ENCODE measurements around the gene PHEX.

PHEX gene

DNA sequence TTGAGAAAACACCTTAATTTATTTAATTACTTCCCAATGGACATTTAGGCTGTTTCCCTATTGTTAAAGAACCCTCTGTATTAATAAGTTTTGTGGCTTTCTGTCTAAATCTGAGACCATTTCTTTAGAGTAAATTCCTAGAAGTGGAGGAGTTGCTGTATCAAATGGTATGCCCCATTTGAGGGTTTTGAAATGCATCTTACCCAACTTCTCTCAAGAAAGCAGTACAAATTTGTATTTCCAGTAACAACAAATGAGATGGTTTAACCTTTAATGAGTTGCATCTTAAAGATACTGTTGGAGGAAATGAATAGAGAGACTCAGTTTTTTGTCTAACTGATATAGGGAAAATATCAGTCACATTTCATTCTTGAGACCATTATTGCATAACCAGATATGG lies 170.1 kb downstream of the PHEX start:
- peak in 1 of 2 donors; percentile 1 for DNase-seq (ENCODE audit: low read depth in 2 of 2)
- TF ChIP-seq, protein P1, sequence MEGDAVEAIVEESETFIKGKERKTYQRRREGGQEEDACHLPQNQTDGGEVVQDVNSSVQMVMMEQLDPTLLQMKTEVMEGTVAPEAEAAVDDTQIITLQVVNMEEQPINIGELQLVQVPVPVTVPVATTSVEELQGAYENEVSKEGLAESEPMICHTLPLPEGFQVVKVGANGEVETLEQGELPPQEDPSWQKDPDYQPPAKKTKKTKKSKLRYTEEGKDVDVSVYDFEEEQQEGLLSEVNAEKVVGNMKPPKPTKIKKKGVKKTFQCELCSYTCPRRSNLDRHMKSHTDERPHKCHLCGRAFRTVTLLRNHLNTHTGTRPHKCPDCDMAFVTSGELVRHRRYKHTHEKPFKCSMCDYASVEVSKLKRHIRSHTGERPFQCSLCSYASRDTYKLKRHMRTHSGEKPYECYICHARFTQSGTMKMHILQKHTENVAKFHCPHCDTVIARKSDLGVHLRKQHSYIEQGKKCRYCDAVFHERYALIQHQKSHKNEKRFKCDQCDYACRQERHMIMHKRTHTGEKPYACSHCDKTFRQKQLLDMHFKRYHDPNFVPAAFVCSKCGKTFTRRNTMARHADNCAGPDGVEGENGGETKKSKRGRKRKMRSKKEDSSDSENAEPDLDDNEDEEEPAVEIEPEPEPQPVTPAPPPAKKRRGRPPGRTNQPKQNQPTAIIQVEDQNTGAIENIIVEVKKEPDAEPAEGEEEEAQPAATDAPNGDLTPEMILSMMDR (IDR thresholded peaks at IDR 0.05; ENCODE audit: low read depth, low read length), result no peak
- no peak overlapping the region for H3K4me3 ChIP-seq (replicated peaks in 1 of 2; ENCODE audit: low read depth in 2 of 2, low read length in 2 of 2)

DNA sequence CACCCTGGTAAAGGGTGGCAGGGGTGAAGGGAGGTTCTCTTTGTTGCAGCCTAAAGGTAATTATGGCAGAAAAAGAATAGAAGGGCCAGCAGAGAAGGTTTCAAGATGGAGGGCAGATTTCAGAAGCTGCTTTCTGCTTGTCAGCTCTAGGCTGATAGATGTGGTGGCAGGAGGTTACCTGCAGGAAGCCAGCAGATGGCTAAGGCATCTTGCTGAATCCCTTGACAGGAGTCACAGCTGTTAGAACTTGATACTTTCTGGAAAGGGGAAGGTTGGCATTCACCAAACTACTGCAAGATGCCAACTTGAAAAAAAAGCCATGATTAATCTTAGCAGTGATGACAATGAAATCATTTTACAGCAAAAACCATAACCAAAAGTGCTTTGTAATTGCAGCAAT lies 171.1 kb downstream of the PHEX start:
- no peak overlapping the region for H3K4me3 ChIP-seq (replicated peaks in 1 of 2; ENCODE audit: low read depth in 2 of 2, low read length in 2 of 2)
- TF ChIP-seq, protein P1 (IDR thresholded peaks at IDR 0.05; ENCODE audit: low read depth, low read length), result no peak
- DNase-seq (ENCODE audit: low read depth in 2 of 2), result no peak

- TF ChIP-seq, protein P1 (IDR thresholded peaks at IDR 0.05; ENCODE audit: low read depth, low read length), result no peak
- no peak overlapping the region for H3K4me3 ChIP-seq (replicated peaks in 1 of 2; ENCODE audit: low read depth in 2 of 2, low read length in 2 of 2)
- DNase-seq (ENCODE audit: low read depth in 2 of 2), result no peak
Observed at GRCh38 chrX:22206781-22207180, 174.7 kb downstream of the PHEX start.

DNA sequence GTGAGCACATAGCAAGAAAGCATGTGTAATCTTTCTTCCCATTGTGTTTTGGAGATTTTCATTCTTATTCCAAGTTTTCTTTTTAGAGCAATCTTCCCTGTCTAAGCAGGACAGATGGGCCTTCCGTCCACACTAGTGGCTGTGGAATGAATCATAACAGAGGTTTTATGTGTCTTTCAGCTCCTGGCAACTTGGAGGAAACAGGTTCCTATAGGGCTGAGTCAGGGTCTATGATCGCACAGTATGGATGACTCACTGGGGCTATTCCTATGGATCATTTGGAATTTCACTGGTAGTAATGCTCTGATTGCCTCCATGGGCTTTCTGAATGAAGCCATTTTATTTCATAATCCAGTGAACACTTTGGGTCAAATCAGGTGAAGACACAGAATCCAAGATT lies 188.8 kb downstream of the PHEX start:
- TF ChIP-seq, protein P1 (IDR thresholded peaks at IDR 0.05; ENCODE audit: low read depth, low read length), result no peak
- no peak overlapping the region for H3K4me3 ChIP-seq (replicated peaks in 1 of 2; ENCODE audit: low read depth in 2 of 2, low read length in 2 of 2)
- peak; percentile 2 to 79 for DNase-seq (ENCODE audit: low read depth in 2 of 2)

- no peak overlapping the region for H3K4me3 ChIP-seq (replicated peaks in 1 of 2; ENCODE audit: low read depth in 2 of 2, low read length in 2 of 2)
- TF ChIP-seq, protein P1 (IDR thresholded peaks at IDR 0.05; ENCODE audit: low read depth, low read length), result no peak
- DNase-seq (ENCODE audit: low read depth in 2 of 2), result no peak
Observed at GRCh38 chrX:22234380-22234779, 202.3 kb downstream of the PHEX start.

DNA sequence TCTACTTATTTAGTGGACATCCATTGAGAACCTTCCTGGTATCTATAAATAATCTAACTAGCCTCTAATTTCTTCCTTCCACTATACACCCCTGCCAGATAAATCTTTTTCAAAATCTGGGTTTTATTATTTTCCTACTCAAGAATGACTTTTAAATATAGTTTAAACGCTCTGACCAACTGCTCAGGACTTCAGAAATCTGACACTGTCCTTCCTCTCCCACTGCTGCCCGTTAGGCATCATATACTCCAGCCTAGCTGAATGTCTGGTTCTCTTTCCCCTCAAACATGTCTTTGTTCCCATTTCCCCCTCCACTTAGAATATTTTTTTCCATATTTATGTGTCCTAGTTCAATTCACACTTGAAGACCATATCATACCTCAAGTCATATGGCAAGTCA lies 205.4 kb downstream of the PHEX start:
- TF ChIP-seq, protein P1 (IDR thresholded peaks at IDR 0.05; ENCODE audit: low read depth, low read length), result no peak
- H3K4me3 ChIP-seq (replicated peaks in 1 of 2; ENCODE audit: low read depth in 2 of 2, low read length in 2 of 2), result no peak overlapping the region
- no peak for DNase-seq (ENCODE audit: low read depth in 2 of 2)

- H3K4me3 ChIP-seq (replicated peaks in 1 of 2; ENCODE audit: low read depth in 2 of 2, low read length in 2 of 2), result no peak overlapping the region
- peak in 1 of 2 donors; percentile 33 for DNase-seq (ENCODE audit: low read depth in 2 of 2)
- TF ChIP-seq, protein P1 (IDR thresholded peaks at IDR 0.05; ENCODE audit: low read depth, low read length), result no peak
Observed at GRCh38 chrX:22246620-22247019, 214.5 kb downstream of the PHEX start.
